ENCODE measurements around the gene BTNL2. TPM values are rescaled to one million over a fixed set of nuclear protein-coding genes. Genes with fewer than 3 reads are reported as not detected.

BTNL2 gene
- total and polyA plus RNA-seq, 9 of the 15 experiments (the other 6 are each of a cell fraction or from before 2014, with no cell fraction given): not detected

GRCh38 chr6:32401284-32401963, 5.6 kb downstream of the BTNL2 start:
- Histone ChIP-seq H3K4me3 (no peak overlapping the region), H3K9ac (ENCODE audit: insufficient read depth in 1 of 2, low read depth in 2 of 2, low read length in 2 of 2) (no peak overlapping the region), H4K20me1 (replicated peaks; ENCODE audit: control insufficient read depth, insufficient read depth, low read length) (no peaks in the 10 kb centered on the region), H3K4me2 (ENCODE audit: insufficient read depth, low read length) (no peak overlapping the region), H3K9me1 (ENCODE audit: control insufficient read depth, insufficient read depth, low read length) (no peaks in the 10 kb centered on the region), H3K4me1 (replicated peaks in 1 of 2; ENCODE audit: control insufficient read depth in 2 of 2, insufficient read depth in 2 of 2, low read length in 2 of 2) (no peaks in the 10 kb centered on the region), H3K36me3 (ENCODE audit: control insufficient read depth, insufficient read depth, low read length) (no peaks in the 10 kb centered on the region), H2AFZ (ENCODE audit: low read depth, low read length) (no peak overlapping the region), H3K27me3 (ENCODE audit: control insufficient read depth in 2 of 2, insufficient read depth in 2 of 2, low read length in 2 of 2) (peaks cover 3 to 21% of the 10 kb centered on the region in 2 experiments; a peak in 4 of 5 replicates), H3K27ac (ENCODE audit: extremely low read depth, low read depth, low read length) (no peak overlapping the region), H3K9me3 (replicated peaks; ENCODE audit: control insufficient read depth, insufficient read depth, low read depth, low read length) (no peaks in the 10 kb centered on the region), H3K79me2 (ENCODE audit: control insufficient read depth, insufficient read depth, low read length) (no peaks in the 10 kb centered on the region)
- ChIA-PET POLR2A (interaction anchor here (1.1 to 1.3 kb wide), 2 partner anchors 9 to 13 kb away, joined by 3 to 5 read pairs; no protein-coding TSS in a partner anchor), CTCF (ENCODE audit: low intra/inter-chr PET ratio) (no interaction called here)
- BruUV-seq (replicated peaks): no TSS peak
- no peak for TF ChIP-seq GTF2F1 (IDR thresholded peaks at IDR 0.05; ENCODE audit: low read depth, low read length)
- no peak for TF ChIP-seq NR1H2 (CRISPR knock-in tag; IDR thresholded peaks at IDR 0.05)
- TF ChIP-seq HDAC3 (IDR thresholded peaks at IDR 0.05; ENCODE audit: borderline replicate concordance, partially characterized antibody): no peak
- 0% methylated on average over 4 of the region's 4 CpGs for WGBS (ENCODE audit: insufficient coverage, low coverage, missing lambda C conversion rate)
- in situ Hi-C loops (cut with MboI): no loop called here
- ATAC-seq (no peak), FAIRE-seq (no peak), DNase-seq (ENCODE audit: extremely low read depth in 1 of 4, low spot score in 3 of 4) (no peak)
- intact Hi-C loops (cut with micrococcal nuclease): no loop called here

GRCh38 chr6:32397252-32397920, 9.6 kb downstream of the BTNL2 start:
- no peaks in the 10 kb centered on the region for H3K4me1 ChIP-seq (replicated peaks in 1 of 2; ENCODE audit: control insufficient read depth in 2 of 2, insufficient read depth in 2 of 2, low read length in 2 of 2)
- no peak for DNase-seq (ENCODE audit: extremely low read depth in 1 of 4, low spot score in 3 of 4)
- H2AFZ ChIP-seq (ENCODE audit: low read depth, low read length): no peak overlapping the region
- in situ Hi-C loops (cut with MboI): no loop called here
- peaks cover 12 to 20% of the 10 kb centered on the region in 2 experiments for H3K27me3 ChIP-seq (ENCODE audit: control insufficient read depth in 2 of 2, insufficient read depth in 2 of 2, low read length in 2 of 2)
- H3K36me3 ChIP-seq (ENCODE audit: control insufficient read depth, insufficient read depth, low read length): no peaks in the 10 kb centered on the region
- ATAC-seq: 0 out of 3 replicates have a peak, but pooled peaks have one; percentile 36
- H3K9ac ChIP-seq (ENCODE audit: insufficient read depth in 1 of 2, low read depth in 2 of 2, low read length in 2 of 2): no peak overlapping the region
- H3K9me1 ChIP-seq (ENCODE audit: control insufficient read depth, insufficient read depth, low read length): no peaks in the 10 kb centered on the region
- under 1% methylated on average over 7 of the region's 7 CpGs for WGBS (ENCODE audit: insufficient coverage, low coverage, missing lambda C conversion rate)
- POLR2A ChIA-PET: interaction anchor here (0.6 to 0.8 kb wide), 3 partner anchors 9 to 1931 kb away, joined by 3 read pairs; no protein-coding TSS in a partner anchor
- no peaks in the 10 kb centered on the region for H4K20me1 ChIP-seq (replicated peaks; ENCODE audit: control insufficient read depth, insufficient read depth, low read length)
- H3K4me3 ChIP-seq: no peak overlapping the region
- no peak overlapping the region for H3K27ac ChIP-seq (ENCODE audit: extremely low read depth, low read depth, low read length)
- FAIRE-seq: no peak
- no TSS peak for BruUV-seq (replicated peaks)
- no peaks in the 10 kb centered on the region for H3K9me3 ChIP-seq (replicated peaks; ENCODE audit: control insufficient read depth, insufficient read depth, low read depth, low read length)
- H3K79me2 ChIP-seq (ENCODE audit: control insufficient read depth, insufficient read depth, low read length): no peaks in the 10 kb centered on the region
- CTCF ChIA-PET (ENCODE audit: low intra/inter-chr PET ratio): no interaction called here
- no peak overlapping the region for H3K4me2 ChIP-seq (ENCODE audit: insufficient read depth, low read length)
- intact Hi-C loops (cut with micrococcal nuclease): no loop called here
- TF ChIP-seq ZNF583 (CRISPR knock-in tag; IDR thresholded peaks at IDR 0.05) (peak; percentile 87; the same call in 1 of the 2 replicates), THAP12 (CRISPR knock-in tag; IDR thresholded peaks at IDR 0.05) (no peak), FOSL1 (tag; conservative IDR thresholded peaks at IDR 0.05) (0 out of 2 replicates have a peak, but pooled peaks have one; percentile 21), JUNB (CRISPR knock-in tag; conservative IDR thresholded peaks at IDR 0.05) (0 out of 2 replicates have a peak, but pooled peaks have one; percentile 49), SUPT5H (IDR thresholded peaks at IDR 0.05) (no peak)
- TF ChIP-seq, protein P1, sequence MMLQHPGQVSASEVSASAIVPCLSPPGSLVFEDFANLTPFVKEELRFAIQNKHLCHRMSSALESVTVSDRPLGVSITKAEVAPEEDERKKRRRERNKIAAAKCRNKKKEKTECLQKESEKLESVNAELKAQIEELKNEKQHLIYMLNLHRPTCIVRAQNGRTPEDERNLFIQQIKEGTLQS (IDR thresholded peaks at IDR 0.05): peak; percentile 48
- TF ChIP-seq, protein P1 (CRISPR knock-in tag; conservative IDR thresholded peaks at IDR 0.05): no peak
